Kidney tubule cell (primary cell): ENCODE data around the gene MYH13.

ENCODE experiments used
- DNase-seq: peaks from one replicate; pipeline ENCODE4 v3.0.0-alpha.2; 2018; ENCODE audit warnings: low spot score

Gene MYH13

GRCh38 chr17:10372906-10373305, at the start of gene MYH13:
MYH13 (minus strand) TSS chr17:10373006; CDS start chr17:10364530, 8,476 bp downstream.
- DNase-seq = no peak

- DNase-seq = no peak
Observed at GRCh38 chr17:10421900-10422542, 49.2 kb upstream of the MYH13 start, which contains the start of gene MYH8. MYH8 (minus strand) TSS chr17:10421950; CDS start chr17:10420227, 1,723 bp downstream.

- no peak for DNase-seq
Observed at GRCh38 chr17:10421211-10421610, 48.4 kb upstream of the MYH13 start.

GRCh38 chr17:10420811-10421210, 48.0 kb upstream of the MYH13 start:
- no peak for DNase-seq

- DNase-seq = no peak
Observed at GRCh38 chr17:10417431-10417830, 44.6 kb upstream of the MYH13 start.

GRCh38 chr17:10415161-10415560, 42.4 kb upstream of the MYH13 start:
- no peak for DNase-seq

GRCh38 chr17:10403589-10403988, 30.8 kb upstream of the MYH13 start:
- no peak for DNase-seq

- no peak for DNase-seq
Observed at GRCh38 chr17:10398352-10398751, 25.5 kb upstream of the MYH13 start.

- DNase-seq = no peak
Observed at GRCh38 chr17:10396524-10397163, 23.8 kb upstream of the MYH13 start.

GRCh38 chr17:10394201-10394887, 21.5 kb upstream of the MYH13 start:
- DNase-seq = no peak

- no peak for DNase-seq
Observed at GRCh38 chr17:10392880-10393279, 20.1 kb upstream of the MYH13 start.

- no peak for DNase-seq
Observed at GRCh38 chr17:10385871-10386270, 13.1 kb upstream of the MYH13 start.

- no peak for DNase-seq
Observed at GRCh38 chr17:10384175-10384574, 11.4 kb upstream of the MYH13 start.

GRCh38 chr17:10380631-10381408, 8.0 kb upstream of the MYH13 start:
- DNase-seq = no peak

GRCh38 chr17:10370016-10370608, 2.7 kb downstream of the MYH13 start:
- peak; percentile 15 for DNase-seq

- no peak for DNase-seq
Observed at GRCh38 chr17:10369239-10369638, 3.6 kb downstream of the MYH13 start.

- no peak for DNase-seq
Observed at GRCh38 chr17:10368561-10368960, 4.2 kb downstream of the MYH13 start.

GRCh38 chr17:10360578-10360977, 12.2 kb downstream of the MYH13 start:
- DNase-seq = no peak

GRCh38 chr17:10357768-10358167, 15.0 kb downstream of the MYH13 start:
- no peak for DNase-seq

- no peak for DNase-seq
Observed at GRCh38 chr17:10354651-10355050, 18.2 kb downstream of the MYH13 start.

GRCh38 chr17:10352893-10353292, 19.9 kb downstream of the MYH13 start:
- DNase-seq = no peak

GRCh38 chr17:10349403-10349802, 23.4 kb downstream of the MYH13 start:
- DNase-seq = no peak
